ENCODE data around the gene RPL7L1. TPM values are rescaled to one million over a fixed set of nuclear protein-coding genes. Genes with fewer than 3 reads are reported as not detected.

RPL7L1 gene
- total and polyA plus RNA-seq, 2 of the 13 experiments (the other 11 are each of a cell fraction or from before 2014, with no cell fraction given) = 51.6 to 179 TPM

DNA sequence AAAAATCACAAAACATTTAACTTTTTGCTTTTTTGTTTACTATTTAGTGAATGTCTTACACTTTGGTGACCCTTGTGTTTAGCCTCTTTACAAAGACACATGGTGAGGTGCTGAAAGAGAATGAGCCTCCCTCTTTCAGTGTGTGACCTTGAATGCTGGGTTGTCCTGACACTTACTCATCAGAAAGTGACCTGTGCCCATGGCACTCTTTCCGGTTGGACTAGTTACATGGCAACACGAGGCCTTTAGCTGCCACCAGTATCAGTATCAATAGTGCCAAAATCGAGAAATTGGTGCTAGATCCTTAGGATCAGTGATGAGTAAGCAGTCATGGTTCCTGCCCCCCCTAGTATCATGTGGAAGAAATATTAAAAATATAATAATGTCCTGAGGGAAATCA is 1.7 kb upstream of the RPL7L1 start (continued):
- TF ChIP-seq, protein P1, sequence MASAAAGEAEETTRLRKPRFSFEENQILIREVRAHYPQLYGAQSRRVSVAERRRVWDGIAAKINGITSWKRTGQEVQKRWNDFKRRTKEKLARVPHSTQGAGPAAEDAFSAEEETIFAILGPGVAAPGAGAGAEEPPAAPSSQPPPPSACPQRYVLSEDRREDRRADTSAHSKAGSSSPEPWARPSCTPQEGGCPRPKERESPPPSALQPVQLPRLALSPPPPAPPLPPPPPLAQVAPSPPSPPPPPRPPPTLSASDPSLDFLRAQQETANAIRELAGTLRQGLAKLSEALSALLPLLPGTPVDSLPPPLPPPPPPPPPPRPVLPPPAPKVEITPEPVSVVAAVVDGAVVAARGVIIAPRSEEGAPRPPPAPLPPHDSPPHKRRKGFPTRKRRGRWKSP (CRISPR knock-in tag; IDR thresholded peaks at IDR 0.05) = no peak
- TF ChIP-seq NCOA2 (CRISPR knock-in tag; IDR thresholded peaks at IDR 0.05) = 0 out of 2 replicates have a peak, but pooled peaks have one; percentile 24
- TF ChIP-seq, protein P2, sequence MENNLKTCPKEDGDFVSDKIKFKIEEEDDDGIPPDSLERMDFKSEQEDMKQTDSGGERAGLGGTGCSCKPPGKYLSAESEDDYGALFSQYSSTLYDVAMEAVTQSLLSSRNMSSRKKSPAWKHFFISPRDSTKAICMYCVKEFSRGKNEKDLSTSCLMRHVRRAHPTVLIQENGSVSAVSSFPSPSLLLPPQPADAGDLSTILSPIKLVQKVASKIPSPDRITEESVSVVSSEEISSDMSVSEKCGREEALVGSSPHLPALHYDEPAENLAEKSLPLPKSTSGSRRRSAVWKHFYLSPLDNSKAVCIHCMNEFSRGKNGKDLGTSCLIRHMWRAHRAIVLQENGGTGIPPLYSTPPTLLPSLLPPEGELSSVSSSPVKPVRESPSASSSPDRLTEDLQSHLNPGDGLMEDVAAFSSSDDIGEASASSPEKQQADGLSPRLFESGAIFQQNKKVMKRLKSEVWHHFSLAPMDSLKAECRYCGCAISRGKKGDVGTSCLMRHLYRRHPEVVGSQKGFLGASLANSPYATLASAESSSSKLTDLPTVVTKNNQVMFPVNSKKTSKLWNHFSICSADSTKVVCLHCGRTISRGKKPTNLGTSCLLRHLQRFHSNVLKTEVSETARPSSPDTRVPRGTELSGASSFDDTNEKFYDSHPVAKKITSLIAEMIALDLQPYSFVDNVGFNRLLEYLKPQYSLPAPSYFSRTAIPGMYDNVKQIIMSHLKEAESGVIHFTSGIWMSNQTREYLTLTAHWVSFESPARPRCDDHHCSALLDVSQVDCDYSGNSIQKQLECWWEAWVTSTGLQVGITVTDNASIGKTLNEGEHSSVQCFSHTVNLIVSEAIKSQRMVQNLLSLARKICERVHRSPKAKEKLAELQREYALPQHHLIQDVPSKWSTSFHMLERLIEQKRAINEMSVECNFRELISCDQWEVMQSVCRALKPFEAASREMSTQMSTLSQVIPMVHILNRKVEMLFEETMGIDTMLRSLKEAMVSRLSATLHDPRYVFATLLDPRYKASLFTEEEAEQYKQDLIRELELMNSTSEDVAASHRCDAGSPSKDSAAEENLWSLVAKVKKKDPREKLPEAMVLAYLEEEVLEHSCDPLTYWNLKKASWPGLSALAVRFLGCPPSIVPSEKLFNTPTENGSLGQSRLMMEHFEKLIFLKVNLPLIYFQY (CRISPR knock-in tag; IDR thresholded peaks at IDR 0.05; ENCODE audit: borderline replicate concordance) = no peak
- no peak for TF ChIP-seq ATF7 (IDR thresholded peaks at IDR 0.05)
- TF ChIP-seq ATF7 (CRISPR knock-in tag; IDR thresholded peaks at IDR 0.05) = no peak
- TF ChIP-seq, protein P3, sequence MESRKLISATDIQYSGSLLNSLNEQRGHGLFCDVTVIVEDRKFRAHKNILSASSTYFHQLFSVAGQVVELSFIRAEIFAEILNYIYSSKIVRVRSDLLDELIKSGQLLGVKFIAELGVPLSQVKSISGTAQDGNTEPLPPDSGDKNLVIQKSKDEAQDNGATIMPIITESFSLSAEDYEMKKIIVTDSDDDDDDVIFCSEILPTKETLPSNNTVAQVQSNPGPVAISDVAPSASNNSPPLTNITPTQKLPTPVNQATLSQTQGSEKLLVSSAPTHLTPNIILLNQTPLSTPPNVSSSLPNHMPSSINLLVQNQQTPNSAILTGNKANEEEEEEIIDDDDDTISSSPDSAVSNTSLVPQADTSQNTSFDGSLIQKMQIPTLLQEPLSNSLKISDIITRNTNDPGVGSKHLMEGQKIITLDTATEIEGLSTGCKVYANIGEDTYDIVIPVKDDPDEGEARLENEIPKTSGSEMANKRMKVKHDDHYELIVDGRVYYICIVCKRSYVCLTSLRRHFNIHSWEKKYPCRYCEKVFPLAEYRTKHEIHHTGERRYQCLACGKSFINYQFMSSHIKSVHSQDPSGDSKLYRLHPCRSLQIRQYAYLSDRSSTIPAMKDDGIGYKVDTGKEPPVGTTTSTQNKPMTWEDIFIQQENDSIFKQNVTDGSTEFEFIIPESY (CRISPR knock-in tag; IDR thresholded peaks at IDR 0.05) = peak; percentile 41; the same call in 1 of the 2 replicates
- TF ChIP-seq, protein P4, sequence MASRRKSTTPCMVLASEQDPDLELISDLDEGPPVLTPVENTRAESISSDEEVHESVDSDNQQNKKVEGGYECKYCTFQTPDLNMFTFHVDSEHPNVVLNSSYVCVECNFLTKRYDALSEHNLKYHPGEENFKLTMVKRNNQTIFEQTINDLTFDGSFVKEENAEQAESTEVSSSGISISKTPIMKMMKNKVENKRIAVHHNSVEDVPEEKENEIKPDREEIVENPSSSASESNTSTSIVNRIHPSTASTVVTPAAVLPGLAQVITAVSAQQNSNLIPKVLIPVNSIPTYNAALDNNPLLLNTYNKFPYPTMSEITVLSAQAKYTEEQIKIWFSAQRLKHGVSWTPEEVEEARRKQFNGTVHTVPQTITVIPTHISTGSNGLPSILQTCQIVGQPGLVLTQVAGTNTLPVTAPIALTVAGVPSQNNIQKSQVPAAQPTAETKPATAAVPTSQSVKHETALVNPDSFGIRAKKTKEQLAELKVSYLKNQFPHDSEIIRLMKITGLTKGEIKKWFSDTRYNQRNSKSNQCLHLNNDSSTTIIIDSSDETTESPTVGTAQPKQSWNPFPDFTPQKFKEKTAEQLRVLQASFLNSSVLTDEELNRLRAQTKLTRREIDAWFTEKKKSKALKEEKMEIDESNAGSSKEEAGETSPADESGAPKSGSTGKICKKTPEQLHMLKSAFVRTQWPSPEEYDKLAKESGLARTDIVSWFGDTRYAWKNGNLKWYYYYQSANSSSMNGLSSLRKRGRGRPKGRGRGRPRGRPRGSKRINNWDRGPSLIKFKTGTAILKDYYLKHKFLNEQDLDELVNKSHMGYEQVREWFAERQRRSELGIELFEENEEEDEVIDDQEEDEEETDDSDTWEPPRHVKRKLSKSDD (CRISPR knock-in tag; IDR thresholded peaks at IDR 0.05; ENCODE audit: low read depth) = no peak
- no peak for TF ChIP-seq ZNF790 (CRISPR knock-in tag; IDR thresholded peaks at IDR 0.05; ENCODE audit: borderline replicate concordance)
- TF ChIP-seq NFKB2 (CRISPR knock-in tag; IDR thresholded peaks at IDR 0.05; ENCODE audit: borderline replicate concordance) = no peak
- TF ChIP-seq ZNF432 (CRISPR knock-in tag; IDR thresholded peaks at IDR 0.05; ENCODE audit: borderline replicate concordance) = no peak
- TF ChIP-seq ZFP62 (CRISPR knock-in tag; IDR thresholded peaks at IDR 0.05) = no peak
- TF ChIP-seq, protein P5, sequence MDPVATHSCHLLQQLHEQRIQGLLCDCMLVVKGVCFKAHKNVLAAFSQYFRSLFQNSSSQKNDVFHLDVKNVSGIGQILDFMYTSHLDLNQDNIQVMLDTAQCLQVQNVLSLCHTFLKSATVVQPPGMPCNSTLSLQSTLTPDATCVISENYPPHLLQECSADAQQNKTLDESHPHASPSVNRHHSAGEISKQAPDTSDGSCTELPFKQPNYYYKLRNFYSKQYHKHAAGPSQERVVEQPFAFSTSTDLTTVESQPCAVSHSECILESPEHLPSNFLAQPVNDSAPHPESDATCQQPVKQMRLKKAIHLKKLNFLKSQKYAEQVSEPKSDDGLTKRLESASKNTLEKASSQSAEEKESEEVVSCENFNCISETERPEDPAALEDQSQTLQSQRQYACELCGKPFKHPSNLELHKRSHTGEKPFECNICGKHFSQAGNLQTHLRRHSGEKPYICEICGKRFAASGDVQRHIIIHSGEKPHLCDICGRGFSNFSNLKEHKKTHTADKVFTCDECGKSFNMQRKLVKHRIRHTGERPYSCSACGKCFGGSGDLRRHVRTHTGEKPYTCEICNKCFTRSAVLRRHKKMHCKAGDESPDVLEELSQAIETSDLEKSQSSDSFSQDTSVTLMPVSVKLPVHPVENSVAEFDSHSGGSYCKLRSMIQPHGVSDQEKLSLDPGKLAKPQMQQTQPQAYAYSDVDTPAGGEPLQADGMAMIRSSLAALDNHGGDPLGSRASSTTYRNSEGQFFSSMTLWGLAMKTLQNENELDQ (CRISPR knock-in tag; IDR thresholded peaks at IDR 0.05; ENCODE audit: borderline replicate concordance) = no peak
- TF ChIP-seq CBFB (CRISPR knock-in tag; IDR thresholded peaks at IDR 0.05) = no peak
- TF ChIP-seq HNRNPLL (IDR thresholded peaks at IDR 0.05; ENCODE audit: low read depth, low read length, poor library complexity, severe bottlenecking) = no peak
- no peak for TF ChIP-seq SRSF9 (IDR thresholded peaks at IDR 0.05; ENCODE audit: borderline replicate concordance, insufficient read depth, low read depth, low read length, poor library complexity, severe bottlenecking)
- TF ChIP-seq, protein P6, sequence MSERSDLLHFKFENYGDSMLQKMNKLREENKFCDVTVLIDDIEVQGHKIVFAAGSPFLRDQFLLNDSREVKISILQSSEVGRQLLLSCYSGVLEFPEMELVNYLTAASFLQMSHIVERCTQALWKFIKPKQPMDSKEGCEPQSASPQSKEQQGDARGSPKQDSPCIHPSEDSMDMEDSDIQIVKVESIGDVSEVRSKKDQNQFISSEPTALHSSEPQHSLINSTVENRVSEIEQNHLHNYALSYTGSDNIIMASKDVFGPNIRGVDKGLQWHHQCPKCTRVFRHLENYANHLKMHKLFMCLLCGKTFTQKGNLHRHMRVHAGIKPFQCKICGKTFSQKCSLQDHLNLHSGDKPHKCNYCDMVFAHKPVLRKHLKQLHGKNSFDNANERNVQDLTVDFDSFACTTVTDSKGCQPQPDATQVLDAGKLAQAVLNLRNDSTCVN (CRISPR knock-in tag; IDR thresholded peaks at IDR 0.05; ENCODE audit: borderline replicate concordance) = no peak; the same call in 1 of the 2 replicates
